GM19372 (cell line): ENCODE results near the gene GTF2IRD1.

ENCODE experiments used
- ATAC-seq: cut with Tn5 transposase; IDR thresholded peaks from one replicate; pipeline ENCODE4 v1.9.1; 2021; ENCODE audit warnings: mild to moderate bottlenecking, low read depth, moderate library complexity; ENCODE audit not compliant: unreplicated experiment

Gene GTF2IRD1

DNA sequence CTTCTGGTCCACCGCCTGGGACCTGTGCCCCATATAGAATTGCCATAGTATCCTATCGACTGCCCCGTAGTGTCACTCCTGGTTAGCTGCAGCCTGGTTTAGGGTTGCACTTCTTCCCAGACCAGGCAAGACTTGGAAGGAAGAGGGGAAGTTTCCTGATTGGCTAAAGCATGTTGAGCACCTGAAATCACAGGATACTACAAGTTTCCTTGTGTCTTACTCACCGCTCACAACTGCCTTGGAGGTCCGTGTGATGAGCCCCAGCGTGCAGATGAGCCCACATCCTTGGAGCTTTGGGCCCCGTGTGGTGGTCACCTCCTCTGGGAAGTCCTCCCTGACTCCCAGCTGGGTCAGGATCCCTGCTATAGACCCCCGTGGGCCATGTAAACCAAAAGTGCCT is 129.9 kb downstream of the GTF2IRD1 start:
- ATAC-seq: no peak

DNA sequence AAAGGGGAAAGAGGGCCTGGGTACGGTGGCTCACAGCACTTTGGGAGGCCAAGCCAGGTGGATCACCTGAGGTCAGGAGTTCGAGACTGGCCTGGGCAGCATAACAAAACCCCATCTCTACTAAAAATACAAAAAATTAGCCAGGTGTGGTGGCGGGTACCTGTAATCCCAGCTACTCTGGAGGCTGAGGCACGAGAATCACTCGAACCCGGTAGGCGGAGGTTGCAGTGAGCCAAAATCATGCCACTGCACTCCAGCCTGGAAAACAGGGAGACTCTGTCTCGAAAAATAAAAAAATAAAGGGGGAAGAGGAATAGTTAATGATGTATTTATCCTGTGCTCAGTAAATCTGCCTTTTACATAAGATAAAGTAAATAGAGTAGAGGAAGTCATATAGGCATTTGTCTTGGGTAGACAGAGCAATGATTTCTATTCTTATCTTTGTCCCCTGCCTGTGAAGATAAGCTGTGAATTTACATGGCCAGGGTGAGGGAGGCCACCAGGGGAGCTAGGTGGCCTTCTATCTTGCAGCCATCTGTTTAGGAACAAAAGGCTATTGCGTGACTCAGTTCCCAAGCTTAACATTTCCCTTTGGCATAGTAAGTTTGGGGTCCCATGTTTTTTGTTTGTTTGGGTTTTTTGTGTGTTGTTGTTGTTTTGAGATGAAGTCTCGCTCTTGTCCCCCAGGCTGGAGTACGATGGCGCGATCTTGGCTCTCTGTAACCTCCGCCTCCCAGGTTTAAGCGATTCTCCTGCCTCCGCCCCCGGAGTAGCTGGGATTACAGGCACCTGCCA is 130.7 kb downstream of the GTF2IRD1 start:
- no peak for ATAC-seq

DNA sequence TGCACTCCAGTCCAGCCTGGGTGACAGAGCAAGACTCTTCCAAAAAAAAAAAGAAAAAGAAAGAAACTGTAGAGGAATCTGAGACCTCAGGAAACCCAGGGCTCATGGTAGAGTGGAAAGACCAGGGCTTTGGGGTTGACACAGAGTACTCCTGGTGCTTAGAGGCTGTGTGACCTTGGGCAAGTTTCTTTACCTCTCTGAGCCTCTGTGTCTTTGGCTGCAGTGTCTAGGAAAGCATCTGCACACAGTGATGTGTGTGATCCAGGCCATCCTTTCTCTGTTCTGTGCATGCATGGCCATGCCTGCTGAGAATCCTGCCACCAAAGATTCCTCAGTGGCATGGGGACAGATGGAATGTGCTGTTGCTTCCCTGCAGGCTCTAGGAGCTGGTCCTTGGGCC is 132.1 kb downstream of the GTF2IRD1 start:
- ATAC-seq: no peak

DNA sequence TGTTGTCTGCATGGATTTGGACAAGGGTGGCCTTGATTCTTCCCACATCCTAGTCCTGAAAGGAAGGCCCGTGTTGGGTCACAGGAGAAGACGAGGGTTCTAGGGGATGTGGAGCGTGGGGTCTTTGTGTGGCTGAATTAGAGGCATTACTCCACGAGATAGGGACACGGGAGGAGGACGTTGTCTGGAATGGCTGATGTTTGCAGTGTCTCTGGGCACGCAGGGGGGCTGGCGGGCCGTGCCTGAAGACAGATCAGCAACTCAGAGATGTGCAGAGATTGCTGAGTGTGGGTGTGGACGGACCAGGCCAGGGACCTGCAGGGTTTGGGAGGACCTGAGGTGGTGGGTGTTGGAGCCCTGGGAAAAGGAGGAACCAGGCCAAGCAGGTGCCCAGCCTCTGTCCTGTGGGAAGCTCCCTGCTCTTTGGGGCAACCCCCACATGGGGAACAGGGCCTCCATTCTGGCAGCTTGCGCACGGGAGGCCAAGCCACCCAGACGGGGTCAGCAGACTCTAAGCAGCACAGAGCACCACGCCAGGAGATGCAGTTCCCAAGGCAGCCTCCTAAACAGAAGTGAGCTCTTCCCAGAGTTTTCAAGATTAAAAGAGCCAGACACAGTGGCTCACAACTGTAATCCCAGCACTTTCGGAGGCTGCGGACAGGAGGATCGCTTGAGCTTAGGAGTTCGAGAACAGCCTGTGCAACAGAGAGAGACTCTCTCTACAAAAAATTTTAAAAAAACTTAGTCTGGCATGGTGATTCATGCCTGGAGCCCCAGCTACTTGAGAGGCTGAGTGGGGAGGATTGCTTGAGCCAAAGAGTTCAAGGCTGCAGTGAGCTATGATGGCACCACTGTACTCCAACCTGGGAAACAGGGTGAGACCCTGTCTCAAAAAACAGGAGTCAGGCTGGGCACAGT is 132.8 kb downstream of the GTF2IRD1 start:
- ATAC-seq: no peak

DNA sequence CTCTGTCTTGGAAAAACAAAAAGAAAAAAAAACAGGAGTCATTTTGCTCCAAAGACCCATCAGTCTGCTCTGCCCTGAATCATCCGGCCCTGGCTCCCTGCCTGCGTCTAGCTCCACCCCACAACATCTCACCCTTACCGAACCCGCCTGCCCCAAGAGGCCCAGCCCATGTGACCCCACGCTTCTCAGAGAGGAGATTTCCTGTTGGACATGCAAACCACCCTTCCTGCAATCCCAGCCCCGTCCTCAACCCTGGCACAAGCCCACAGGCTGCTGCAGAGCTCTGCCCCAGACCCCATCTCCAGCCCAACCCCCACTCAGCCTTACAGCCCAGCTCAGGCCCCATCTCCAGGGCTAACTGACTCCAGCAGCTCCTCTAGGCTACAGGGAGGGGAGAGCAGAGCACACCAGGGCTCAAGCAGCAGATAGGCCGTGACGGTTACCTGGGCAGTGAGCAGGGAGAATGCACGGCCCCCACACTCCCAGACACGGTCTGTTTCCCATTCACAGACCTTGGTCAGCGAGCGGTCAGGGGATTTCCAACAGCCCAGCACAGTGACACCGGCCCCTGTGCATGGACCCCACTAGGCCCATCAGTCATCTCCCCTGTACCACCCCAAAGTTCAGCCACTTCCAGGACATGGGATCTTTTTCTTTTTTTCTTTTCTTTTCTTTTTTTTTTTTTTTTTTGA is 133.9 kb downstream of the GTF2IRD1 start:
- ATAC-seq: peak; percentile 74

DNA sequence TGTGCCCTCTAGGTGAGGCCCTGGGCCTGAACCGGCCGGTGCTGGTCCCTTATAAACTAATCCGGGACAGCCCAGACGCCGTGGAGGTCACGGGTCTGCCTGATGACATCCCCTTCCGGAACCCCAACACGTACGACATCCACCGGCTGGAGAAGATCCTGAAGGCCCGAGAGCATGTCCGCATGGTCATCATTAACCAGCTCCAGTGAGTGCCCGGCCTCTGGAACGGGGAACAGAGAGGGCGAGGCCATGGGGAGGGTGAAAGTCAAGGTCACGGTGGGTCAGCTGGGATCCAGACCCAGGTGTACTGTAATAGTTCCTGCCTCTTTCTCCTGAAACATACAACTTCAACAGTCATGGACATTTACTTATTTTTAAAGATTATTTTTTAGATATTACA is 137.1 kb downstream of the GTF2IRD1 start:
- no peak for ATAC-seq

DNA sequence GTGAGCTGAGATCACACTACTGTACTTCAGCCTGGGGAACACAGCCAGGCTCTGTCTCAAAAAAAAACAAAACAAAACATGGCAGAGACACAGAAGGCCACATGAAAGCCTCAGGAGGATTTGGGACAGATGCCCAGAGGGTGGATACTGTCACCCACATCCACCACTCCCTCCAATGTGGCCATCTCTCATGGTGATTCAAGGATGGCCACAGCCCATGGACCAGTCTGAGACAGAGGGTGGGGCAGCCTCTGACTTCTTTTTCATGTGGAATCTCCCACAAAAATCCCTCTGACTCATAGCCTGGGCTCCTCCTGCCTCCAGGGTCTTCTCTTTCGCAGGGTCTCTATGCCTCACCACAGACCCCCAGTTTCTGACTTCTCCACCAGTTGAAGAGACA is 144.9 kb downstream of the GTF2IRD1 start:
- ATAC-seq: no peak

DNA sequence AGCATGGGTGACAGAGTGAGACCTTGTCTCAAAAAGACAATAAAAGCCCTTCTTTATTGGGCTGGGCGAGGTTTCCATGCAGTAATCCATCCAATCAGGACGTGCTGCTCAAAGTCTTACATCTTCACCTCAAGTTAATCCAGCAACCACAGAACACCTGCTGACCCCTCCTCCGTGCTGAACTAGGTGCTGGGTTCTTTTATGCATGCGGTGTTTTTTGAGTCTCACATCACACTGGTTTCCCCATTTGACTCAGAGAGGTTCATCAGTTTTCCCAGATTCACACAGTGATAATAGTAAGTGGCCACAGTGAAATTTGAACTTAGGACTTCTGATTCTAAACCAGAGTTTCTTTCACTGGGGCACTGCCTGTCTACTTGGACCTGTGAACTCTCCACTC is 145.5 kb downstream of the GTF2IRD1 start:
- no peak for ATAC-seq

DNA sequence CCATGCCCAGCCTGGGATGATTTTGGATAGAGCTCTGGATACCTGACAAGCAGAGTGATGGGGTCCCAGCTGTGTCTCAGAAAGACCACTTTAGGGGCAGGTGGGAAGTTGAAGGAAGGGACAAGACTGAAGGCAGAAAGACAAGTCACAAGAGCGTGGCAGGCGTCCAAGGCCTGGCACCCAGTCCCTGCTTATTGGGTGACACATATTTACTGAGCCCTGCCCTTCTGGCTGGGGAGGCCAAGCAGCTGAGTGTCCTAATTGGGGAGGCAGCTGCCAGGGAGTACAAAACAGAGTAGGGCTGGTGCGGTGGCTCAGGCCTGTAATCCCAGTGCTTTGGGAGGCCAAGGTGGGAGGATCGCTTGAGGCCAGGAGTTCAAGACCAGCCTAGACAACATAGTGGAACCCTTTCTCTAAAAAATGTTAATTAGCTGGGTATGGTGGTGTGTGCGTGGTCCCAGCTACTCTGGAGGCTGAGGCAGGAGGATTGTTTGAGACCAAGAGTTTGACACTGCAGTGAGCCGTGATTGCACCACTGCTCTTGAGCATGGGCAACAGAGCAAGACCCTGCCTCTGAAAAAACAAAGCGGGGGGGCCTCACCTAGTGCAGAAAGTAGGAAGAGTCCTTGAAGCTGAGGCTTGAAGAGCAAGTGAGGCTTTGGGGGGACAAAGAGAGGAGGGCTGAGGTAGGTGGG is 150.8 kb downstream of the GTF2IRD1 start:
- no peak for ATAC-seq

DNA sequence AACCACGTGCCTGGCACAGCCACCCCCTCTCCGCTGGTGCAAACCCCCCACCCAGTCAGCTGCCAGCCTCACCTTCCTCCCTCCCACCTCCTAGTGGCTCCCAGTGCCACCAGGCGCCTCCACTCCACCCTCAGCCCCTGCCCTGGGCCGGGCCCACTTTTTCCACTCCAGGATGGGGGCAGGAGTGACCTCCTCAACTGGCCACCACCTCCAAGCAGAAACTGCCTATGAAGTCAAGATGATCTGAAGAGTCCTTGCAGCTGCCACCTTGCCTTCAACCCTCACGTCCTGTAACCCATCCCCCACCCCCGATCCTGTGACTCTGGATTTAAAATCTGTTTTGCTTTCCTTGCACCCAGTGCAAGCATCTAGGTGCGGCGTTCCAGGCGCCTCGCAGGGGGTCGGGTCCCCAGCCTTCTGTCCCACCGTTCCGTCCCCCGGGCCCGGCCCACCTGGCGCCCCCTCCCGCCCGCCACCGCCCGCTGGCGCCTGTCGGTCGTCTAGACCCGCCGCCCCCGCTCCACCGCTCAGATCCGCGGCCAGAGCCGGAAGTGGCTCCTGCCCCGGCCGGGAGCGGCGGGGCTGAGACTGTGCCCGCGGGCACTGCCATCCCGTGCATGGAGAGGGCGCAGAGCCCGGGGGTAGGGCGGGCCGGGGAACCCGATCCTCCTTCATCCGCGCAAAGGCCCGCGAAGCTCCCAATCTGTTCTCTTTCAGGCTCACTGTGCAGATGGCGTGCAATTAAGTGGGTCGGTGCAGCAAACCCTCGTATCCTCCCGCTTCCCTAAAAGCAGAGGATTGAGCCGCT is 152.6 kb downstream of the GTF2IRD1 start:
- ATAC-seq: no peak

DNA sequence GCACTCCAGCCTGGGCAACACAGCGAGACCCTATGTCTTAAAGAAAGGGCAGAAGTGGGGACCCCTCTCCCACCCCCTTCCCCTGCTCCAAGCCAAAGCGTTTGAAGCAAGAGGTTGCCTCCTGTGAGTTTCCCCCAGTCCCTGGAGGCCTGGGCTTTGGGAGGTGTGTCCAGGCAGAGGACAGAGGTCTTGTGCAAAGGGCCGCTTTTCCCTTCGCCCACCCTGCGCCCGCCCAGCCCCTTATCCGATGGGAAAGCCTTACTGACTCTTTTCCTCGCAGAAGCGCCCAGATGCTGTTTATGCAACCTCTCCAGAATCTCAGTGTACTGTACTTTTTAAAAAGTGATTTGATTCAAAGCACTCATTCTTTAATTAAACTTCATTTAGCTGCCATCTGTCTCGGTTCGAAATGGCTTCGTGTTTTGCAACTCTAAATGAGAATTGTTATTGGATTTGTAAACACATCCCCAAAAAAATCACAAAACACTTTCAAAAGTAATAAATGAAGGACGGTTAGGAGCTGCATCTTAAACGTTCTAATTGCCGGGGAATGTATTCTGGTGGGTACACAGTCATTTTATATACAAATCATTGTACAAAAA is 153.3 kb downstream of the GTF2IRD1 start:
- no peak for ATAC-seq

DNA sequence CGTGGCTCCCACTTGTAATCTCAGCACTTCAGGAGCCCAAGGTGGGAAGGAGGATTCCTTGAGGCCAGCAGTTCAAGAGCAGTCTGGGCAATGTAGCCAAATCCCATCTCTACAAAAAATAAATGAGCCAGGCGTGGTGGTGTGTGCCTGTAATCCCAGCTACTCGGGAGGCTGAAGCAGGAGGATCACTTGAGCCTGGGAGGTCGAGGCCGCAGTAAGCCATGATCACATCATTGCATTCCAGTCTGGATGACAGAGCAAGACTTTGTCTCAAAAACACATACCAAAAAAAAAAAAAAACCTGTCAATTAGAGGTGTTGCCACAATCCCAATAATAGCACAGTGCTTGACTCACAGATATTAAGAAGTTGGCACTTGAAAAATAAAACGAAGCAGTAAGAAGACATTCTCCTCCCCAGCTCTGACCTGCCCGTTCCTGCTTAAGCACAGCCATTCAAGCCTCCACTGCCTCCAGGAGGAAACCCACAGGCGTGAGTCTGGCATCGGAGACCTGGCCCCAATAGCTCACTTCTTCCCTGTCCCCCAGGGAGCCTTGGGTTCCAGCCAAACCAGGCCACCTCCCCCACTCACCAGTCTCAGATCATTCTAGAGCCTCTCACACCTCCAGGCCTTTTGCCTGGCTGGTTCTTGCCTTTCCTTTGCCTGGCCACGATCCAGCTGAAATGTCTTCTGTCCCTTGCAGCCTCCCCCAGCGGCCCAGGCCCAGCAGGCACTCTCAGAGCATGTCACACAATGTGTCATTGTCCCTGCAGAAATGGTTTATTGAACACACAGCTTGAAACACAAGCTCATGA is 158.5 kb downstream of the GTF2IRD1 start:
- ATAC-seq: no peak

DNA sequence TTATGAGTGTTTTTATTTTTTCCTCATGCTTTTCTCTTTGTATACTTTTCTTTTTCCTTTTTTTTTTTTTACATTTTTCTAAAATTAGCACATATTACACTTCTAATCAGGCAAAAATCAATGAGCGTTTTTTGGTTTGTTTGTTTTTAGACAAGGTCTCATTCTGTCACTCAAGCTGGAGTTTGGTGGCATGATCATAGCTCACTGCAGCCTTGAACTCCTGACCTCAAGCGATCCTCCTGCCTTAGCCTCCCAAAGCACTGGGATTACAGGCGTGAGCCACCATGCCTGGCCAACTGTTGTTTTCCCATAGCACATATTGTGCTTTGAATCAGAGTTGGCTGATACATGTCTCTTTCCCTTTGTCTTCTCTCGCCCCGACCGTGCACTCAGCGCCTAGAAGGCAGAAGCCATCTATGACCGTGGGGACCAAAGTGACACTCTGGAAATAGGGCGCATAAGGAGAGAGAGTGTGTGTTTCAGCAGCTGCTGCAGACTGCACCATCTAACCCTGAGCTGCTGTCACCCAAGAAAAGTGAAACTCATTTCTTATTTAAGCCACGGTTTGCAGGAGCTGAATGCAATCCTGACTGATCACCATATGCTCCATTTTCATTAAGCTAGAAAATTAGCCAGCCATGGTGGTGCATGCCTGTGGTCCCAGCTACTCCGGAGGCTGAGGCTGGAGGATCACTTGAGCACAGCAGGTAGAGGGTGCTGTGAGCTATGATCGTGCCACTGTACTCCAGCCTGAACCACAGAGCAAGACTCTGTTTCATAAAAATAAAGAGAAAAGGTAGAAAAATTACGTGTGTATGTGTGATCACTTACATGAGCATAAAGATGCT is 162.5 kb downstream of the GTF2IRD1 start:
- ATAC-seq: no peak

DNA sequence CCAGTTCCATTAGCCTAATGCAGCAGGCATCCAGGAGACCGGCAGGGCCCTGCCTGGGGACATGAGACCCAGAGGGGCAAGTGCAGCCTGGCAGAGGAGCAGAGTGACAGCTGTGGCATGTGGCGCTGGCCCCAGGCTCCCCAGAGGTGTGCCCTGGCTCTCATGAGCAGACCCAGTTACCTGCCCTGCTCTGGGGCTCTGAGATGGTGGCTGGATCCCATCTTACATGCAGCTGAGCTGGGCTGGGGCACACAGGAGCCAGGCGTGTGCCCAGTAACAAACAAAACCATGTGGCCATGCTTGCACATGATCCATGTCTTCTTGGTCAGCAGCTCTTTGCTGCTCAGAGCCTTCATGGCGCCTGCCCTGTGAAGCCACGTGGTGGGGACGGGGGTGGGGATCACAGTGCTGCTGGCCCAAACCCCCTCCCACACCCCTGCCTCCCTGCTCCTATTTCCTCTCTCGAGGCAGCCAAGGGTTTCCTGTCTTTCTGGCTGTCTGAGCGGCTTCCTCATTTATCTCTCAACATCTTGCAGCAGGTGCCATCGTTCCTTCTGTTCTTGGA is 163.6 kb downstream of the GTF2IRD1 start:
- ATAC-seq: no peak

DNA sequence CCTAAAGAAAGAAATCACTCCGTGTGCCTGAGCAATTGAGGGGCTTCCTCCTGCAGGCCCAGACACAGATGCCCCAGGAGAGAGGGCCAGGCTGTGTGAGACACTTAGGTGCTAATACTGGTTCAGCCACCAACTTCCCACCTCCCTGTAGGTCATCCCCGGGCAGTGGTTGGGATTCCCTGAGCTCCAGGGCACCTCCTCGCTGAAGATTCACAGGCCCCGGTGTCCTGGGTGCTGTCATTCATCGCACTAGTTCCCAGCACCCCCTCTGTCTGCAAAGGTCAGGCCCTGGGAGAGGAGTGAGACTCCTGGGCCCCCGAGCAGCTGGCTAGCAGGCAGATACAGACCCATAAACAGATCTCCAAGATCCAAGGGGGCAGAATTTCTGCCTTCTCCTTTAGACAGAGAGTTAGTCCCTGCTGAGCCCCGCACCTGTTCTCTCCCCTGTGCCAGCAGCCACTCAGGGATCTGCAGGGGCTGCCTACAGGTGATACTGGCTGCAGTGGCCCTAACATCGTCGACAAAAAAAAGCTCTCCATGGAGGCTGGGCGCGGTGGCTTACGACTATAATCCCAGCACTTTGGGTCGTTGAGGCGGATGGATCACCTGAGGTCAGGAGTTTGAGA is 165.6 kb downstream of the GTF2IRD1 start:
- no peak for ATAC-seq

DNA sequence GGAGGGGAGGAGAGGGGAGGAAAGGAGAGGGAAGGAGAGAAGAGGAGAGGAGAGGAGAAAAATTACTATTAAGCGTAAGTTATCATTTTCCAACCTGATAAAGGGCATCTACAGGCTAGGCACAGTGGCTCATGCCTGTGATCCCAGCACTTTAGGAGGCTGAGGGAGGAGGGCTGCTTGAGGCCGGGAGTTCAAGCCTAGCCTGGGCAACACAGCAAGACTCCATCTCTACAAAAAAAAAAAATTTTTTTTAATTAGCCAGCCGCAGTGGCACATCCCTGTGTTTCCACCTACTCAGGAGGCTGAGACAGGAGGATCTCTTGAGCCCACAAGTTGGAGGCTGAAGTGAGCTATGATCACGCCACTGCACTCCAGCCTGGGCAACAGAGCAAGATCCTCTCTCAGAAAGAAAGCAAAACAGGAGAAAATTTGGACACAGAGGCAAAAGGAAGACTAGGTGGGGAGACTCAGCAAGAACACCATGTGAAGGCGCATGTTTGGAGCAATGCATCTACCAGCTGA is 168.6 kb downstream of the GTF2IRD1 start:
- ATAC-seq: no peak

DNA sequence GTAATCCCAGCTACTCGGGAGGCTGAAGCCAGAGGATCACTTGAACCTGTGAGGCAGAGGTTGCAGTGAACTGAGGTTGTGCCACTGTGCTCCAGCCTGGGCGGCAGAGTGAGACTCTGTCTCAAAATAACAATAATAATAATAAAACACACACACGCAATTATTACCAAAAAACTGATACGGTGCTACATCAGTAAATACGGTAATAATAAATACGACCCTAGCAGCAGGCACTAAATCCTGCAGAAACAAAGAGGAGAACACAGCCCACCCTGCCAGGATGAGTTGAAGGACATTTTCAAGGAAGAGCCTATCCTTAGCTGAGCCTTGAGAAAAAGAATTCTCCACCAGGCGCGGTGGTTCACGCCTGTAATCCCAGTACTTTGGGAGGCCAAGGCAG is 169.4 kb downstream of the GTF2IRD1 start:
- no peak for ATAC-seq
